GM23248 (cell line): Measurements from ENCODE around the gene ZNF724.
"Not testable (repeated sequence)": the region's sequence is repeated elsewhere in the genome, so short reads cannot be mapped to it uniquely, and the experiment has no call there.

Experiments used
- EZH2 ChIP-seq: fragments of 200-600 bp; sonication (generic); IDR thresholded peaks from 2 replicates; pipeline ENCODE4 v1.6.1; 2018; ENCODE audit warnings: antibody characterized with exemption, mild to moderate bottlenecking; ENCODE audit not compliant: insufficient read depth, poor library complexity, severe bottlenecking
- EZH2phosphoT487 ChIP-seq: fragments of 200-600 bp; sonication (generic); IDR thresholded peaks from 2 replicates; pipeline ENCODE4 v1.6.1; 2018; ENCODE audit warnings: antibody characterized with exemption, moderate library complexity, mild to moderate bottlenecking, low read depth; ENCODE audit not compliant: insufficient read depth

DNA sequence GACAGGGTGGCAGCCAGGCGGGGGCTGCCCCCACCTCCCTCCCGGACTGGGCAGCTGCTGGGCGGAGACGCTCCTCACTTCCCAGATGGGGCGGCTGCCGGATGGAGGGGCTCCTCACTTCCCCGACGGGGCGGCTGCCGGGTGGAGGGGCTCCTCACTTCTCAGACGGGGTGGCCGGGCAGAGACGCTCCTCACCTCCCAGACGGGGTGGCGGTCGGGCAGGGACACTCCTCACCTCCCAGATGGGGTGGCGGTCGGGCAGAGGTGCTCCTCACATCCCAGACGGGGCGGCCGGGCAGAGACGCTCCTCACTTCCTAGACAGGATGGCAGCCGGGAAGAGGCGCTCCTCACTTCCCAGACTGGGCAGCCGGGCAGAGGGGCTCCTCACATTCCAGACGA is 39.8 kb upstream of the ZNF724 start:
- not testable (repeated sequence) for TF ChIP-seq EZH2, EZH2phosphoT487
